ENCODE results near the gene LY6G6C.

DNA sequence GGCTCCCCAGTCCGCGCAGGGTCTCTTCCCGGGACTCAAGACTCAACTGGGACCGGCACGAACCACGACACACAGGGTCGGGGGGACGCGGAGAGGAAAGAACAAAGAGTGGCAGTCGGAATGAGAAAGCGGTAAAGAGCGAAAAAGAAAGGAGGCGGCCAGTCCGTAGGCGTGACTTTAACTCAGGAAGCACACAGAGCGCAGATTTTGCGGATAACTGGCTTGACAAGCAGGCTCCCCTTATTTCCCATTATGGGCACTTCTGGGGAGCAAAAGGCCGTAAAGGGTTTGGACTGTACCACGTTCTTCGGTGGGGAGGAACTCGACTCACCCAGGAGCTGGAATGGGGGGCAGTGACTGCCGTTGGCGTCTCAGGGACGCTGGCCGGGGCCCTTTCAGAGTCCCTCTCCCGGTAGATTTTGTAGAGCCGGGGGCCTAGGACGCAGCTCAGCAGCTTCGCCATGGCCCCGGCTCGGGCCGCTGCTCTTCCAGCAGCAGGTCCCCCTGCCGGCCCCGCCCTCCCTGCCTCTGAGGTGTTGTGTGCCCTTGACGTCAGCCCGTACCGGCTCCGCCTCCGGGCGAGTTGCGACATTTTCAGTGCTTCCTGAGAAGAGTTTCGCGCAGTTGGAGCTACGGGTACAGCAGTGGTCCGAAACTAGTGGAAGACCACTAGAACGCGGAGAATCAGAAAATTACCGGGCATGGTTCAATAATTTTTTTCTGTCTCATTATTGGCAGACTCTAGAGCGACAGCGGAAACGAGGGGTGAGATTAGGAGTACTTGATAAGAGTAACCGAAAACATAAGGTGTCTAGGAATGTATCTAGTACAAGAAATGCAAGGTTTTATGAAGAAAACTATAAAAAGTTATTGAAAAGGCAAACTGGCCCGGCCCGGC lies 18.5 kb downstream of the LY6G6C start, which contains the start of gene ABHD16A:
- TF ChIP-seq YY1 (IDR thresholded peaks at IDR 0.05; ENCODE audit: insufficient read depth, insufficient read length) (no peak), ZNF274 (IDR thresholded peaks at IDR 0.05; ENCODE audit: low read depth, low read length) (no peak), SUZ12 (IDR thresholded peaks at IDR 0.05; ENCODE audit: extremely low read depth, insufficient read depth, insufficient read length) (no peak)
